C1 segment of cervical spinal cord (tissue), 14 donors: Measurements from ENCODE around the gene CHMP4B.
A peak's percentile ranks its signal among the peaks of the same experiment; 100 is the strongest.

Experiments
- DNase-seq, 14 donors: peaks; one replicate each; lab custom pipeline; 2025; lab: John Stamatoyannopoulos, UW

CHMP4B gene

GRCh38 chr20:33839591-33839990, 28.4 kb downstream of the CHMP4B start:
- no peak for DNase-seq

- no peak for DNase-seq
These were observed 29.0 kb downstream of the CHMP4B start for GRCh38 chr20:33840160-33840559.

- DNase-seq = no peak
These were observed 29.7 kb downstream of the CHMP4B start for GRCh38 chr20:33840759-33841435.

GRCh38 chr20:33841436-33841799, 30.3 kb downstream of the CHMP4B start:
- no peak for DNase-seq

- DNase-seq = no peak
These were observed 31.2 kb downstream of the CHMP4B start for GRCh38 chr20:33842346-33842745.

- DNase-seq = no peak
These were observed 31.9 kb downstream of the CHMP4B start for GRCh38 chr20:33843050-33843449.

- DNase-seq = no peak
These were observed 32.7 kb downstream of the CHMP4B start for GRCh38 chr20:33843854-33844253.

GRCh38 chr20:33846291-33846935, 35.3 kb downstream of the CHMP4B start:
- DNase-seq = no peak

- no peak for DNase-seq
These were observed 35.9 kb downstream of the CHMP4B start for GRCh38 chr20:33847006-33847405.

GRCh38 chr20:33848391-33848790, 37.2 kb downstream of the CHMP4B start:
- DNase-seq = no peak

- DNase-seq = no peak
These were observed 39.0 kb downstream of the CHMP4B start for GRCh38 chr20:33850159-33850558.

- DNase-seq = no peak
These were observed 40.8 kb downstream of the CHMP4B start for GRCh38 chr20:33851842-33852466.

- DNase-seq = no peak
These were observed 41.7 kb downstream of the CHMP4B start for GRCh38 chr20:33852626-33853506.

- DNase-seq = no peak
These were observed 42.3 kb downstream of the CHMP4B start for GRCh38 chr20:33853507-33853813.

- no peak for DNase-seq
These were observed 46.8 kb downstream of the CHMP4B start for GRCh38 chr20:33857722-33858563.

GRCh38 chr20:33858666-33859065, 47.5 kb downstream of the CHMP4B start:
- DNase-seq = no peak

- DNase-seq = no peak
These were observed 48.1 kb downstream of the CHMP4B start for GRCh38 chr20:33859157-33859695.

GRCh38 chr20:33859751-33860150, 48.6 kb downstream of the CHMP4B start:
- DNase-seq = no peak

- DNase-seq = no peak
These were observed 50.3 kb downstream of the CHMP4B start for GRCh38 chr20:33861458-33861857.

GRCh38 chr20:33862709-33863403, 51.7 kb downstream of the CHMP4B start:
- DNase-seq = peak in 3 of 14 donors; percentile 5 to 17 (median 15)
